ENCODE measurements around the gene PNMT. TPM values are rescaled to one million over a fixed set of nuclear protein-coding genes. Genes with fewer than 3 reads are reported as not detected.

PNMT gene, protein sequence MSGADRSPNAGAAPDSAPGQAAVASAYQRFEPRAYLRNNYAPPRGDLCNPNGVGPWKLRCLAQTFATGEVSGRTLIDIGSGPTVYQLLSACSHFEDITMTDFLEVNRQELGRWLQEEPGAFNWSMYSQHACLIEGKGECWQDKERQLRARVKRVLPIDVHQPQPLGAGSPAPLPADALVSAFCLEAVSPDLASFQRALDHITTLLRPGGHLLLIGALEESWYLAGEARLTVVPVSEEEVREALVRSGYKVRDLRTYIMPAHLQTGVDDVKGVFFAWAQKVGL
- polyA plus RNA-seq (2013, experiment 1 of 2) = 2.9 TPM
- 1.9 TPM for polyA plus RNA-seq (2013, experiment 2 of 2)

DNA sequence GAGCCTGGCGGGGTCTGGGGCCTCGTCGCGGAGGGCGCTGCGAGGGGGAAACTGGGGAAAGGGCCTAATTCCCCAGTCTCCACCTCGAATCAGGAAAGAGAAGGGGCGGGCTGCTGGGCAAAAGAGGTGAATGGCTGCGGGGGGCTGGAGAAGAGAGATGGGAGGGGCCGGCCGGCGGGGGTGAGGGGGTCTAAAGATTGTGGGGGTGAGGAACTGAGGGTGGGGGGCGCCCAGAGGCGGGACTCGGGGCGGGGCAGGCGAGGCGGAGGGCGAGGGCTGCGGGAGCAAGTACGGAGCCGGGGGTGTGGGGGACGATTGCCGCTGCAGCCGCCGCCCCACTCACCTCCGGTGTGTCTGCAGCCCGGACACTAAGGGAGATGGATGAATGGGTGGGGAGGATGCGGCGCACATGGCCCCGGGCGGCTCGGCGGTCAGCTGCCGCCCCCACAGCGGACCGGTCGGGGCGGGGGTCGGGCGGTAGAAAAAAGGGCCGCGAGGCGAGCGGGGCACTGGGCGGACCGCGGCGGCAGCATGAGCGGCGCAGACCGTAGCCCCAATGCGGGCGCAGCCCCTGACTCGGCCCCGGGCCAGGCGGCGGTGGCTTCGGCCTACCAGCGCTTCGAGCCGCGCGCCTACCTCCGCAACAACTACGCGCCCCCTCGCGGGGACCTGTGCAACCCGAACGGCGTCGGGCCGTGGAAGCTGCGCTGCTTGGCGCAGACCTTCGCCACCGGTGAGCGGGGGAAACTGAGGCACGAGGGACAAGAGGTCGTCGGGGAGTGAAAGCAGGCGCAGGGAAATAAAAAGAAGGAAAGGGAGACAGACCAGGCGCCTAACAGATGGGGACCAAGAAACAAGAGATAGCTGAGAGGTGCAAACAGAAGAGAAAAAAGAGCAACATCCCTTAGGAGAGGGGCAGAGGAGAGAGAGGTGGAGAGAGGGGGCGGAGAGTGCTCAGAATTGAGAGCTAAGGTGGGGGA, at the start of gene PNMT:
PNMT (plus strand) TSS at position 509 of the 980 bp plus-strand sequence; CDS start at position 532, 23 bp downstream.
- 2% methylated on average over 85 of the region's 85 CpGs for WGBS
- peak within 1 kb of the TSS; percentile 55; the same call in 1 of the 2 replicates for H3K9ac ChIP-seq (ENCODE audit: low read depth, low read length)
- no peaks in the 10 kb centered on the region for H3K36me3 ChIP-seq (ENCODE audit: insufficient read depth, low read length)
- H3K27ac ChIP-seq (ENCODE audit: low read depth, low read length) = no peak within 1 kb of the TSS
- peaks cover 44% of the 10 kb centered on the region for H3K27me3 ChIP-seq (ENCODE audit: insufficient read depth, low read length)
- peak within 1 kb of the TSS; percentile 54 for H3K4me3 ChIP-seq (ENCODE audit: low read length)
- no peaks in the 10 kb centered on the region for H3K9me3 ChIP-seq (ENCODE audit: insufficient read depth, low read depth, low read length)
- peaks cover 17% of the 10 kb centered on the region for H3K4me1 ChIP-seq (ENCODE audit: insufficient read depth, low read length)

DNA sequence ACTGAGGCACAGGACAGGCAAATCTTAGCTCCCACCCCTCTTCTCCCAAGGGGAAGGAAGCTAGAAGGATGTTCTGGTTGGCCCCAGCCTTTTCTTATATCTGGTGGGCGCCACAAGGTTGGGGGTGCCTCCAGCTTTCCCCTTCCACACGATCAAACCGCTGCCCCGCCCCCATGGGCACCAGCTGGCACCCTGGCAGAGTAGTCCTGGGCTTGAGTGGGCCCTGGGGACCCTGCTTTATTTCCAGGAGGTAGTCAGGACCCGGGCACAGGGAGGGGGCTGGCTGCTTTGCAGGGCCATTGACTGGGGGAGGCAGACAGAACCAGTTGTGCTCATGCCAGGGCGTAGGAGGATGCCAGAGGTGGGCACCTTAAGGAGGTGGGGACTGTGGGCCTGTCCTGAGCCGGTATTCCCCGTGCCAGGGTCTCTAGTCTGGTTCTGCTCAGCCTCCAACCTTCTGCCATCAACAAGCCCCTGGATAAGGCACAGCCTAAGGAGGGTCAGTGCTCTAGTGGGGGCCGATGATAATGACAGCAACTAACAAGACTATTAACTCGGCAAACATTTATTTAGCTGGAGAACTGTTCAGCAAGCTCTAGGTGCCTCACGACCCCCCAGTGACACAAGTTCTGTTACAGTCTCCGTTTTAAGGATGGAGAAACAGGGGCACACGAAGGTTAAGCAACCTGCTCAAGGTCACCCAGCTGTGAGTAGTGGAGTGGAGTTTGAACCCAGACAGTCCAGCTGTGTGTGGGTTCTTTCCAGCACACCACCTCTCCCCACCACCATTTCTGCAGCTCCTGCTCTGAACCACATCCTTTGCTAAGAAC, 49.1 kb upstream of the PNMT start:
- Histone ChIP-seq H3K4me3 (ENCODE audit: low read length) (peak overlapping the region; percentile 66; the same call in 1 of the 2 replicates), H3K9ac (ENCODE audit: low read depth, low read length) (no peak overlapping the region), H3K36me3 (ENCODE audit: insufficient read depth, low read length) (no peaks in the 10 kb centered on the region), H3K4me1 (ENCODE audit: insufficient read depth, low read length) (no peaks in the 10 kb centered on the region; the same call in 1 of the 2 replicates), H3K9me3 (ENCODE audit: insufficient read depth, low read depth, low read length) (no peaks in the 10 kb centered on the region), H3K27me3 (ENCODE audit: insufficient read depth, low read length) (peaks cover 83% of the 10 kb centered on the region), H3K27ac (ENCODE audit: low read depth, low read length) (no peak overlapping the region)
- WGBS = 63% methylated on average over 13 of the region's 13 CpGs

DNA sequence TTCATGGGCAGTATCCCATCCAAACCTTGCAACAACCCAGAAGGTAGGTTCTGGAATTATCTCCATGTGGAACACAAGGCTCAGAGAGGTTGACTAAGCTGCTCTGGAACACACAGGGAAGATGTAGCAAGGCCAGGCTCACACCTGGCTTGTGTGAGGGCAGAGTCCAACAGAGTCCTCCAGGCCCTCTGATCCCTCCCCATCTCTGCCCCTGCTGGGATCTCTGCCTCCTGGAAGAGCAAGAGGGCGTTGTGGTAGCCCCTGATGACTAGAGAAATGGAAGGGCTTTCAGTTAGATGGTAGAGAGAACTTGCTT, 48.5 kb upstream of the PNMT start:
- 29% methylated on average over 1 of the region's 1 CpG for WGBS
- no peak overlapping the region for H3K4me3 ChIP-seq (ENCODE audit: low read length)
- H3K9ac ChIP-seq (ENCODE audit: low read depth, low read length) = no peak overlapping the region
- H3K27me3 ChIP-seq (ENCODE audit: insufficient read depth, low read length) = peaks cover 82% of the 10 kb centered on the region
- H3K9me3 ChIP-seq (ENCODE audit: insufficient read depth, low read depth, low read length) = no peaks in the 10 kb centered on the region
- H3K27ac ChIP-seq (ENCODE audit: low read depth, low read length) = no peak overlapping the region
- H3K4me1 ChIP-seq (ENCODE audit: insufficient read depth, low read length) = no peaks in the 10 kb centered on the region; the same call in 1 of the 2 replicates
- no peaks in the 10 kb centered on the region for H3K36me3 ChIP-seq (ENCODE audit: insufficient read depth, low read length)

DNA sequence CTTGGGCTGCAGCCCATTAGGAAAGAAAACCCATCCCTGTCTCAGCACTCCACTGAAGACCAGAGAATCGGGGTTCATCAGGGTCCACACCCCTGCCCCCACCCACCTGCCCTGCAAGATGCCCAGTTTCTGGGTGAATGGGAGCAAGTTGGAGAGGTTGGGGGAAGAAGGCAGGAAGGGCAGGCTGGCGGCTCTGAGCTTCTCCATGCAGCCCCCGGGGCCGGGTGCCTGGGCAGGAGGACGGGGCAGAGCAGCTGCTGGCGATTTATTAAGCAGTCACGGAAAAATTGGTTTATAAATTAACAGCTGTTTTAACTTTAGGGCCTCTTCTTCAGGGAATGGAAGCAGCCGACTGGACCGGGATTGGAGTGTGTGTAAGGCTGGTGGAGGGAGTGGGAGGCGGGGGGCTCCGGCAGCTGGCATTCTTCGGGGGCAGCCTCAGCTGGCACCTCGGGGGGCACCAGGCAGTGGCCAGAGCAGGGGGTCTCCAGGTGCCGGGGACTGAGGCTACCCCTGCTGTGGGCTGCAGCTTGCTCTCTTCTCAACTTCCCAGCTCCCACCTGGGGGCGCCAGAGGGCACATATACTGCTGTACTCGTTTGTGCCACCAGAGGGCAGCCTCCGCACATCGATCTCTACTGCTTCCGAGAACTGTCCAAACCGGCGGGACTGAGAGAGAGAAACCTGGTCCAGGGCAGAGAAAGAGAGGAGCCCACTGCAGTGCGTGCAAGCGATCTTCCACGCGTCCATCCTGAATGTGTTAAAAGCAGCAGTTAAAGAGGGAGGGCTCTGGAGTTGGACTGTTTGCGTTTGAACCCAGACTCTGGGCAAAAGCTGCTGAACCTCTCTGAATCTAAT, 46.5 kb upstream of the PNMT start:
- H3K4me3 ChIP-seq (ENCODE audit: low read length) = no peak overlapping the region
- no peak overlapping the region for H3K27ac ChIP-seq (ENCODE audit: low read depth, low read length)
- peaks cover 82% of the 10 kb centered on the region for H3K27me3 ChIP-seq (ENCODE audit: insufficient read depth, low read length)
- no peaks in the 10 kb centered on the region for H3K36me3 ChIP-seq (ENCODE audit: insufficient read depth, low read length)
- no peak overlapping the region for H3K9ac ChIP-seq (ENCODE audit: low read depth, low read length)
- H3K4me1 ChIP-seq (ENCODE audit: insufficient read depth, low read length) = no peaks in the 10 kb centered on the region; the same call in 1 of the 2 replicates
- H3K9me3 ChIP-seq (ENCODE audit: insufficient read depth, low read depth, low read length) = no peaks in the 10 kb centered on the region
- WGBS = 15% methylated on average over 25 of the region's 26 CpGs

DNA sequence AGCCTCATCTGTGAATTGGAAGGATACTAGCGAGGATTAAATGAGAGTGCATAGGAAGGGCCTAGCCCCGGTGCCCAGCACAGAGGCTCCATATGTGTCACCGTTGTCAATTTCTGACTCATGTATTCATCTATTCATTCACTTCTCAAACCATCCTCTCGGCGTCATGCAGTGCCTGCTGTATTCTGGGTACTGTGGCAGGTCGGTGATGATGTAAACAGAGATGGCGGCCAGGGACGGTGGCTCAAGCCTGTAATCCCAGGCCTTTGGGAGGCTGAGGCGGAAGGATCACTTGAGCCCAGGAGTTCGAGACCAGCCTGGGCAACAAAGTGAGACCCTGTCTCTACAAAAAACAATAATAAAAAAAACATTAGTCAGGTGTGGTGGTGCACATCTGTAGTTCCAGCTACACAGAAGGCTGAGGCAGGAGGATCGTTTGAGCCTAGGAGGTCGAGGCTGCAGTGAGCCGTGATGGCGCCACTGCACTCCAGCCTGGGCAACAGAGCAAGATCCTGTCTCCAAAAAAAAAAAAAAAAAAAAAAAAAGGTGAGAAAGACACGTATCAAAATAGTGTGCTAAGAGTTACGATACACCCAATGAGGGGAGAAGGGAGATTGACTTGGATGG, 45.8 kb upstream of the PNMT start:
- no peak overlapping the region for H3K4me3 ChIP-seq (ENCODE audit: low read length)
- H3K27me3 ChIP-seq (ENCODE audit: insufficient read depth, low read length) = peaks cover 82% of the 10 kb centered on the region
- H3K36me3 ChIP-seq (ENCODE audit: insufficient read depth, low read length) = no peaks in the 10 kb centered on the region
- H3K9ac ChIP-seq (ENCODE audit: low read depth, low read length) = no peak overlapping the region
- WGBS = 71% methylated on average over 16 of the region's 16 CpGs
- no peaks in the 10 kb centered on the region; the same call in 1 of the 2 replicates for H3K4me1 ChIP-seq (ENCODE audit: insufficient read depth, low read length)
- H3K27ac ChIP-seq (ENCODE audit: low read depth, low read length) = no peak overlapping the region
- no peaks in the 10 kb centered on the region for H3K9me3 ChIP-seq (ENCODE audit: insufficient read depth, low read depth, low read length)

DNA sequence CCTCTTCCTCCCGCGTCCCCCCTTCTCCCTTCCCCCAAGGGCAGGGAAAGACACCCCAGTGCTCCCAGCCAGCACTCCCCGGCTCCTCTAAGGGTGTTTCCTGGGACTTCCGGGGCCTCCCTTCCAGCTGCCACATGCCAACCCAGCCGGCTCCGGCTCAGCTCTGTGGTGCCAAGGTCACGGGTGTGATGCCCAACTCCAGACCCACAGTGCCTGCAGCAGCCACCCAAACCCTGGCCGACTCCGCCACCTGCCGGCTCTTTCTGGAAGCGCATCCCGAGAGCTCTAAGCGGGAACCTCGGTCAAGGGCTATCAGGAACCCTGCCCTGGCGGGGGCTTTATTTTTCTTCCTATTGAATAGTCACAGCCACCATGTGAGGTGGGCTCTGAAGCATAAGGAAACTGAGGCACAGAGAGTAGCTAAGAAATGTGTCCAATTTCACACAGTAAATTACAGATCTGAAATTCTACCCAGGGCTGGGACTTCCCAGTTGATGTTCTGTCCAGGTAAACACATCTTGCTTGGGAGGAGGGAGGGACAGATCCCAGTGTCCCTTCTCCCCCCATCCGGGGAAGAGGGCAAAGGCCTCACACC, 44.8 kb upstream of the PNMT start:
- WGBS = 10% methylated on average over 16 of the region's 16 CpGs
- no peaks in the 10 kb centered on the region for H3K9me3 ChIP-seq (ENCODE audit: insufficient read depth, low read depth, low read length)
- no peaks in the 10 kb centered on the region for H3K36me3 ChIP-seq (ENCODE audit: insufficient read depth, low read length)
- H3K9ac ChIP-seq (ENCODE audit: low read depth, low read length) = no peak overlapping the region
- peaks cover 84% of the 10 kb centered on the region for H3K27me3 ChIP-seq (ENCODE audit: insufficient read depth, low read length)
- no peak overlapping the region for H3K27ac ChIP-seq (ENCODE audit: low read depth, low read length)
- peaks cover 7% of the 10 kb centered on the region for H3K4me1 ChIP-seq (ENCODE audit: insufficient read depth, low read length)
- no peak overlapping the region for H3K4me3 ChIP-seq (ENCODE audit: low read length)

DNA sequence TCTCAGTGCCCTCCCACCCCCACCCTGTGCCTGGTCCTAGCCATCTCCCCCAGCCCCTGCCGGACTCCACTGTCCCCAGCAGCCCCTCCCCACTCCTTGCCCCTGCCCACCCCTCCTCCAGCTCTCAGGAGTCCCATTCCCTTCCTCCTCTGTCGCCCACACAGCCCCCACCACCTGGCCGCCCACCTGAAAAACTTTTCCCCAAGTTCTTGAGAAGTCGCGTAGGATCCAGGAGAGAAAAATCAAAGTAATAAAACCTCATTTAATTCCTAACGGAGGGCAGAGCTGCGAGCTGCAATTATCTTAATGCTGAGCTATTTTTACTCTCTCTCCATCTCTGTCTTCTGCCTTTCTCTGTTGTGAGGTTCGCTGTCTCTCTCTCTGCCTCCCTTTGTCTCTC, 43.9 kb upstream of the PNMT start:
- Histone ChIP-seq H3K27me3 (ENCODE audit: insufficient read depth, low read length) (peaks cover 81% of the 10 kb centered on the region), H3K27ac (ENCODE audit: low read depth, low read length) (no peak overlapping the region), H3K9ac (ENCODE audit: low read depth, low read length) (no peak overlapping the region), H3K9me3 (ENCODE audit: insufficient read depth, low read depth, low read length) (no peaks in the 10 kb centered on the region), H3K4me1 (ENCODE audit: insufficient read depth, low read length) (peaks cover 16% of the 10 kb centered on the region), H3K4me3 (ENCODE audit: low read length) (no peak overlapping the region), H3K36me3 (ENCODE audit: insufficient read depth, low read length) (no peaks in the 10 kb centered on the region)
- 66% methylated on average over 8 of the region's 8 CpGs for WGBS

DNA sequence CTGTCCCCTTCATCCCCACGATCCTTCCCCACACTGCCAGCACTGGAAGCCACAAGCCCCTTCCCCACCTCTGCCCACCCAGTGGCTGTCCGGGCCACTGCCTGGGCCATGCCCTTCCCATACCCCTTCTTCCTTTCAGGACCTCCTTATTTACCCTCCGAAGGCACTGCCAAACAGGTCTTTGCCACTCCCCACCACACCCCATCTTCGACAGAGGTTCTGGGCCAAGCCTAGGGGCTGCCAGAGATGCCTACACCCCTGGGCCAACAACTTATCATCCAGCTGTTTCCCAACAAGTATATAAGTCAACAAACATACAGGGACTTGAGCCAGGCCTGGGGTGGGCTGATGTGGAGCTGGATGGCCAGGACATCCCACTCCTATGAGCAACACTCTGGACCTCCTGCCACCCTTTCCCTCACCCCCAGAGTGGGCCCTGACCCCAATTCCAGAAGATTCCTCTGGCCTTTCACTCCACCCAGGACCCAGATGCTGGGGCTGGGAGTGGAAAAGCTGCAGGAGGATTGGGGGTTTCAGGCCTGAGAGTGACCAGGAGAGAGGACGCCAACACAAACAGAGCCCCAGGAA, 43.0 kb upstream of the PNMT start:
- Histone ChIP-seq H3K4me3 (ENCODE audit: low read length) (no peak overlapping the region), H3K9ac (ENCODE audit: low read depth, low read length) (no peak overlapping the region), H3K27ac (ENCODE audit: low read depth, low read length) (no peak overlapping the region), H3K4me1 (ENCODE audit: insufficient read depth, low read length) (peaks cover 16% of the 10 kb centered on the region), H3K27me3 (ENCODE audit: insufficient read depth, low read length) (peaks cover 77% of the 10 kb centered on the region), H3K9me3 (ENCODE audit: insufficient read depth, low read depth, low read length) (no peaks in the 10 kb centered on the region), H3K36me3 (ENCODE audit: insufficient read depth, low read length) (no peaks in the 10 kb centered on the region)
- 79% methylated on average over 4 of the region's 5 CpGs for WGBS

DNA sequence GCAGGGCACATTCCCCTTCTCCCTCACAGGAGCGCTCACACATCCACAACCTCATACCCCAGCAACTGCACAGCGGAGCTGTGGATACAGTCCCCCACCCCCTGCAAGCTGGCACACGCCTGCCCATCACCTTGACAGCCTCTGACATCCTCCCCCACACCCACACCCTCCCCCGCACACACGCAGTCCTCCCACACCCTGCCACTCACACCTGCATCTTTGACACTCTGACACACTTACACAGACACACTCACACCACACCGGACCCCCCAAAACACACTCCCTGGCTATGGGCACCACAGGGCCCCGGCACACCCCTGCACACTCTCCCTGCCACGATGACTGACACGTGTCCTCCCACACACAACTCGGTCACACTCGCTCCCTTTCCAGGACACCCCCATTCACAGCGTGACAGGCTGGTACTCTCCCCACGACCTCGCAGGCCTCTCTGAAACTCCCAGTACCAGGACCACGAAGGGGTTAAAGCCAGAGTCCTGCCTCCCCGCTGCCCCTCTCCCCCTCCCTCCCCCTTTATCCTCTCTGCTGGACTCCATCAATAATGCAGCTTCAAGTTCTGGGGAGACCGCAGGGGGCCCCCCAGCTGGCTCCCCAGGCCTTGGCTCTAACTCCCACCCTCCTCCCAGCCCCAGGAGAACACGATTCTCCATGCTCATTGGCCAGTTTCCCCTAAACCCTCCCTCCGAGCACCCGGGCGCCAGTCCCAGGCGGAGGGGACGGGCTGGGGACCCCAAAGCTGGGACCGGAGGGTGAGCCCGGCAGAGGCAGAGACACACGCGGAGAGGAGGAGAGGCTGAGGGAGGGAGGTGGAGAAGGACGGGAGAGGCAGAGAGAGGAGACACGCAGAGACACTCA, 41.8 kb upstream of the PNMT start, which contains the start of gene PPP1R1B:
PPP1R1B (plus strand) TSS at position 782 of the 876 bp plus-strand sequence. CDS start 441 bp downstream, outside the sequence.
- peaks cover 22% of the 10 kb centered on the region for H3K4me1 ChIP-seq (ENCODE audit: insufficient read depth, low read length)
- H3K4me3 ChIP-seq (ENCODE audit: low read length) = peak within 1 kb of the TSS; percentile 57

More for the DNA sequence above, 41.8 kb upstream of the PNMT start, which contains the start of gene PPP1R1B:
- no peak within 1 kb of the TSS for H3K27ac ChIP-seq (ENCODE audit: low read depth, low read length)
- no peaks in the 10 kb centered on the region for H3K36me3 ChIP-seq (ENCODE audit: insufficient read depth, low read length)
- peaks cover 70% of the 10 kb centered on the region for H3K27me3 ChIP-seq (ENCODE audit: insufficient read depth, low read length)
- no peak within 1 kb of the TSS for H3K9ac ChIP-seq (ENCODE audit: low read depth, low read length)
- H3K9me3 ChIP-seq (ENCODE audit: insufficient read depth, low read depth, low read length) = no peaks in the 10 kb centered on the region
- WGBS = 17% methylated on average over 29 of the region's 29 CpGs

All from HUES64 (cell line).